Trophoblast cell (in vitro differentiated cells and primary cell): Measurements from ENCODE around the gene CENPO.

ENCODE experiments used
- DNase-seq, 2 donors: peaks; one replicate each; pipeline ENCODE4 v3.0.0-alpha.2; 2016
- H2AFZ ChIP-seq: 2 replicates; pipeline ENCODE4 v1.6.1; 2013; ENCODE audit warnings: low read length, moderate library complexity, mild to moderate bottlenecking; ENCODE audit not compliant: insufficient read depth, poor library complexity
- H2AK5ac ChIP-seq: 2 replicates; pipeline ENCODE4 v1.6.1; 2013; ENCODE audit warnings: mild to moderate bottlenecking, low read length
- H2BK120ac ChIP-seq: 2 replicates; pipeline ENCODE4 v1.6.1; 2013; ENCODE audit warnings: low read length, mild to moderate bottlenecking, moderate library complexity; ENCODE audit not compliant: insufficient read depth, poor library complexity
- H2BK12ac ChIP-seq: 2 replicates; pipeline ENCODE4 v1.6.1; 2013; ENCODE audit warnings: mild to moderate bottlenecking, low read length, moderate library complexity
- H2BK5ac ChIP-seq: 2 replicates; pipeline ENCODE4 v1.6.1; 2013; ENCODE audit warnings: low read length, low read depth, moderate library complexity, mild to moderate bottlenecking; ENCODE audit not compliant: poor library complexity
- H3K14ac ChIP-seq: 2 replicates; pipeline ENCODE4 v1.6.1; 2013; ENCODE audit warnings: mild to moderate bottlenecking, low read length
- H3K18ac ChIP-seq: 2 replicates; pipeline ENCODE4 v1.6.1; 2013; ENCODE audit warnings: mild to moderate bottlenecking, low read length
- H3K23ac ChIP-seq: 2 replicates; pipeline ENCODE4 v1.6.1; 2013; ENCODE audit warnings: low read length
- H3K27ac ChIP-seq: 2 replicates; pipeline ENCODE4 v1.5.1; 2013; ENCODE audit warnings: low read depth, mild to moderate bottlenecking, inconsistent platforms, low read length, moderate library complexity
- H3K27me3 ChIP-seq: 2 replicates; pipeline ENCODE4 v1.6.1; 2013; ENCODE audit warnings: inconsistent platforms, mild to moderate bottlenecking, low read length, moderate library complexity; ENCODE audit not compliant: insufficient read depth
- H3K36me3 ChIP-seq, 2 experiments: 1 replicate in 1 of 2; 2 replicates in 1 of 2; pipeline ENCODE4 v1.6.1; 2013; ENCODE audit warnings: low read length in 2 of 2, mild to moderate bottlenecking in 2 of 2, moderate library complexity in 1 of 2; ENCODE audit not compliant: insufficient read depth in 2 of 2, control insufficient read depth in 1 of 2
- H3K4ac ChIP-seq: 2 replicates; pipeline ENCODE4 v1.6.1; 2013; ENCODE audit warnings: low read depth, mild to moderate bottlenecking, low read length, moderate library complexity
- H3K4me1 ChIP-seq, 2 experiments: 1 replicate in 1 of 2; 2 replicates in 1 of 2; pipeline ENCODE4 v1.6.1; 2013; ENCODE audit warnings: low read length in 2 of 2, mild to moderate bottlenecking in 2 of 2, moderate library complexity in 1 of 2; ENCODE audit not compliant: insufficient read depth in 2 of 2, control insufficient read depth in 1 of 2
- H3K4me2 ChIP-seq: 2 replicates; pipeline ENCODE4 v1.6.1; 2013; ENCODE audit warnings: inconsistent platforms, mild to moderate bottlenecking, low read length, moderate library complexity
- H3K4me3 ChIP-seq: 2 replicates; pipeline ENCODE4 v1.5.1; 2013; ENCODE audit warnings: mild to moderate bottlenecking, low read depth, low read length, inconsistent platforms
- H3K79me1 ChIP-seq: one replicate; pipeline ENCODE4 v1.6.1; 2013; ENCODE audit warnings: low read length
- H3K79me2 ChIP-seq: 2 replicates; pipeline ENCODE4 v1.6.1; 2013; ENCODE audit warnings: low read length, mild to moderate bottlenecking; ENCODE audit not compliant: control insufficient read depth, insufficient read depth, poor library complexity
- H3K9ac ChIP-seq: 2 replicates; pipeline ENCODE4 v1.6.1; 2013; ENCODE audit warnings: mild to moderate bottlenecking, low read length
- H3K9me3 ChIP-seq: 2 replicates; pipeline ENCODE4 v1.6.1; 2013; ENCODE audit warnings: low read depth, mild to moderate bottlenecking, control low read depth, inconsistent platforms, low read length; ENCODE audit not compliant: insufficient read depth
- H4K12ac ChIP-seq: 2 replicates; pipeline ENCODE4 v1.6.1; 2013; ENCODE audit warnings: low read depth, mild to moderate bottlenecking, low read length, moderate library complexity
- H4K8ac ChIP-seq: 2 replicates; pipeline ENCODE4 v1.6.1; 2013; ENCODE audit warnings: low read depth, mild to moderate bottlenecking, low read length, moderate library complexity
- H4K91ac ChIP-seq: one replicate; pipeline ENCODE4 v1.6.1; 2013; ENCODE audit warnings: low read depth, mild to moderate bottlenecking, low read length, moderate library complexity
- WGBS: extraction: QIAGEN DNeasy Blood & Tissue Kit; methylation state at CpG from one replicate; pipeline ENCODE4 v1.1.7; 2013; ENCODE audit warnings: missing lambda C conversion rate; ENCODE audit not compliant: insufficient read length, insufficient coverage; ENCODE audit errors: extremely low coverage; 5-methylcytosine and 5-hydroxymethylcytosine counted together

The CENPO gene

DNA sequence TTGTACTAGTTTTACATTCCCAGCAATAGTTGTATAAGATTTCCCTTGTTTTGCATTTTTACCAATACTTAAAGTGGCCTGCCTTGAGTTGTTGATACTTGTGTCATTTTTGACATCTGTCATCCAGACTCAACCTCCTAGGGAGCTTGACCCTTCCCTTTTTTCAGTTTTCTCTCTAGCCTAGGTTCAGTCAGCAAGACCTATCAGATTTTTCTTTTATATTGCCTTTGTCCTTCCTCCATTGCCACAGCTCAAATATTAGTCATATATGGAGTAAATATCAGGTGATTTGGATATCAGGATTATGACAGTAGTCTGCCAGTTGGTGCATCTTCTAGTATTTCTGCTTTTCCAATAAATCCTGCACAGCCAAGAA is 13.4 kb downstream of the CENPO start:
- H3K23ac ChIP-seq = no peak overlapping the region

GRCh38 chr2:24809316-24810007 is 16.2 kb downstream of the CENPO start:
- no peak for DNase-seq
- Histone ChIP-seq H3K4me2 (no peak overlapping the region), H3K23ac (no peak overlapping the region)

More for the DNA sequence above, 13.4 kb downstream of the CENPO start:
- H3K4ac ChIP-seq = no peak overlapping the region
- H3K4me1 ChIP-seq = no peaks in the 10 kb centered on the region
- H2AK5ac ChIP-seq = no peak overlapping the region
- no peak overlapping the region for H4K8ac ChIP-seq
- no peak overlapping the region for H3K9ac ChIP-seq
- no peak overlapping the region for H4K91ac ChIP-seq
- no peaks in the 10 kb centered on the region for H3K79me1 ChIP-seq
- H3K4me3 ChIP-seq = no peak overlapping the region
- DNase-seq = no peak
- H2BK12ac ChIP-seq = no peak overlapping the region
- no peaks in the 10 kb centered on the region for H3K79me2 ChIP-seq
- no peak overlapping the region for H3K4me2 ChIP-seq
- H2BK5ac ChIP-seq = no peak overlapping the region
- H3K14ac ChIP-seq = no peak overlapping the region
- H2BK120ac ChIP-seq = no peak overlapping the region
- no peak overlapping the region for H2AFZ ChIP-seq
- H4K12ac ChIP-seq = no peak overlapping the region
- no peak overlapping the region for H3K27ac ChIP-seq
- H3K9me3 ChIP-seq = peaks cover 3% of the 10 kb centered on the region
- no peak overlapping the region for H3K18ac ChIP-seq
- H3K36me3 ChIP-seq = peaks cover 9 to 10% of the 10 kb centered on the region in 2 experiments
- H3K27me3 ChIP-seq = no peaks in the 10 kb centered on the region

DNA sequence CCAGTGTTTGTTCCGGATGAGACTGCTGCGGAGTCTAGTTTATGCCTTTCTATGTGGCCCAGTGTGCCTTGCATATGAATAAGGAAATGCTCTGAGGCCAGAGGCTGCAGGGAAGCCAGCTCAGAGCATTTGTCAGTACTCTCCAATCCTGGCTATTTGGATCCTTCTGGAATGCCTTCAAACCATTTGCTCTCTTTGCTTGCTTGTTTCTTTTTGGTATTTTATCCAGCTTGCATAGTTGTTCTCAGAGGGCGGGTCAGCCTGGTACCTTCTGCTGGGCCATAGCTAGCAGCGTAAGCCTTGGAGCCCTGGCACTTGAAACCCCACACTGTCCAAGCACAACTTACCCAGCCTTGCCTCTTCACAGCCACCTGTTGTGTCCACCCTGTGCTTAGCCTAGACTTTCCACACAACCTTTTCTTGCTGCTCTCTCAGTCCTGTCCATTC is 20.5 kb downstream of the CENPO start:
- peaks cover 0 to 2% of the 10 kb centered on the region in 2 experiments for H3K4me1 ChIP-seq
- no peak overlapping the region for H4K8ac ChIP-seq
- no peak overlapping the region for H4K12ac ChIP-seq
- H3K4me3 ChIP-seq = no peak overlapping the region
- no peak overlapping the region for H3K14ac ChIP-seq
- no CpG with 5 or more reads among the region's 4 CpGs for WGBS
- no peaks in the 10 kb centered on the region for H3K27me3 ChIP-seq
- no peak overlapping the region for H3K27ac ChIP-seq
- no peak overlapping the region for H3K4me2 ChIP-seq
- H2BK120ac ChIP-seq = no peak overlapping the region
- no peak overlapping the region for H3K4ac ChIP-seq
- H3K79me1 ChIP-seq = no peaks in the 10 kb centered on the region
- no peak overlapping the region for H2AK5ac ChIP-seq
- no peak overlapping the region for H4K91ac ChIP-seq
- peaks cover 9 to 32% of the 10 kb centered on the region in 2 experiments for H3K36me3 ChIP-seq
- no peak overlapping the region for H3K9ac ChIP-seq
- no peak overlapping the region for H3K18ac ChIP-seq
- DNase-seq = no peak
- no peak overlapping the region for H2AFZ ChIP-seq
- no peak overlapping the region for H2BK5ac ChIP-seq
- no peak overlapping the region for H3K23ac ChIP-seq
- H3K9me3 ChIP-seq = no peaks in the 10 kb centered on the region
- H2BK12ac ChIP-seq = no peak overlapping the region
- no peaks in the 10 kb centered on the region for H3K79me2 ChIP-seq

More at GRCh38 chr2:24809316-24810007, 16.2 kb downstream of the CENPO start:
- no peak overlapping the region for H4K8ac ChIP-seq
- H3K9ac ChIP-seq = no peak overlapping the region
- H2AFZ ChIP-seq = no peak overlapping the region
- no peak overlapping the region for H3K4me3 ChIP-seq
- H2BK5ac ChIP-seq = no peak overlapping the region
- H3K9me3 ChIP-seq = peaks cover 3% of the 10 kb centered on the region
- H3K36me3 ChIP-seq = peaks cover 12 to 16% of the 10 kb centered on the region in 2 experiments
- H3K4ac ChIP-seq = peak overlapping the region; percentile 83
- H2BK120ac ChIP-seq = no peak overlapping the region
- H3K4me1 ChIP-seq = no peaks in the 10 kb centered on the region
- no peak overlapping the region for H3K27ac ChIP-seq
- no CpG with 5 or more reads among the region's 4 CpGs for WGBS
- H2AK5ac ChIP-seq = no peak overlapping the region
- H2BK12ac ChIP-seq = no peak overlapping the region
- H3K18ac ChIP-seq = no peak overlapping the region
- no peak overlapping the region for H4K91ac ChIP-seq
- H4K12ac ChIP-seq = no peak overlapping the region
- no peaks in the 10 kb centered on the region for H3K27me3 ChIP-seq
- no peaks in the 10 kb centered on the region for H3K79me2 ChIP-seq
- H3K14ac ChIP-seq = no peak overlapping the region
- no peaks in the 10 kb centered on the region for H3K79me1 ChIP-seq

- H3K4ac ChIP-seq = no peak overlapping the region
- no peak overlapping the region for H2AK5ac ChIP-seq
- H2BK5ac ChIP-seq = no peak overlapping the region
- H3K79me2 ChIP-seq = no peaks in the 10 kb centered on the region
- H2BK120ac ChIP-seq = no peak overlapping the region
- peaks cover 15 to 38% of the 10 kb centered on the region in 2 experiments for H3K36me3 ChIP-seq
- no peaks in the 10 kb centered on the region for H3K27me3 ChIP-seq
- H3K4me1 ChIP-seq = peaks cover 0 to 2% of the 10 kb centered on the region in 2 experiments
- H2AFZ ChIP-seq = no peak overlapping the region
- no peak overlapping the region for H3K9ac ChIP-seq
- no peaks in the 10 kb centered on the region for H3K79me1 ChIP-seq
- no peak for DNase-seq
- H3K23ac ChIP-seq = no peak overlapping the region
- WGBS = no CpG with 5 or more reads among the region's 4 CpGs
- H2BK12ac ChIP-seq = no peak overlapping the region
- no peak overlapping the region for H3K14ac ChIP-seq
- no peak overlapping the region for H3K4me3 ChIP-seq
- no peak overlapping the region for H3K27ac ChIP-seq
- no peak overlapping the region for H4K12ac ChIP-seq
- H3K4me2 ChIP-seq = no peak overlapping the region
- no peak overlapping the region for H4K8ac ChIP-seq
- no peaks in the 10 kb centered on the region for H3K9me3 ChIP-seq
- H4K91ac ChIP-seq = no peak overlapping the region
- H3K18ac ChIP-seq = no peak overlapping the region
These were observed 21.3 kb downstream of the CENPO start for GRCh38 chr2:24814516-24814915.
